ENCODE measurements around the gene ASCL4.
"Not testable (repeated sequence)": the region's sequence is repeated elsewhere in the genome, so short reads cannot be mapped to it uniquely, and the experiment has no call there.

ASCL4 gene, protein sequence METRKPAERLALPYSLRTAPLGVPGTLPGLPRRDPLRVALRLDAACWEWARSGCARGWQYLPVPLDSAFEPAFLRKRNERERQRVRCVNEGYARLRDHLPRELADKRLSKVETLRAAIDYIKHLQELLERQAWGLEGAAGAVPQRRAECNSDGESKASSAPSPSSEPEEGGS

DNA sequence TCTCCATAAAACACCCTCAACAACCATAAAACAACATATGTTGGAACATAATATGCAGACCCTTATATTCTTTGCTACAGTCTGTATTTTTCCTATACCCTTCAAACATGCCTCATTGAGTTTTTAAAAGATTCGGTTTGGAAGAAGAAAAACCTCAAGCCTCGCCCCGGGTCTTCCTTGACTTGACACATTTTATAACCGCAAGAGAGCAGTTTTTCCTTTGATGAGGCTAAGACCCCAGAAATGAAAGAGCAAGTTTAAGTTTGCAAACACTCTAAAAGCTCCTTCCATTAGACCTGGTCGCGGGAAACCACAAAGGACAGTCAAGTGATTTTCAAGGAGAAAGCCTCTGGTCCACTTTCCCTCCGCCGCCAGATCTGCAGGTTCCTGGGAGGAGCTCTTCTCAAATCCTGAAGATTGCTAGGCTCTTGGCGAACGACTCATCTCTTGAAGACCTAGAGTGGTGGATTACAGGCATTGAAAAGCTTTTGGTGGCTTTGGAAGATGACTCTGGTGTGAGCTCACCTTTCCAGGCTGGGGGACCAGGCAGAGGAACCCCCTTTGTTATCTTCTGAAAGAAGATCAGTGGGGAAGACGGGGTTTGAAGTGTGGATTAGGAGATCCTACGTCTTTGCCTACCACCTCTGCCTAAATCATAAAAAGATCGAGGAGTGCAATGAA is at the start of gene ASCL4:
Gene ASCL4, plus strand, starts transcription at position 356 of the 681 bp plus-strand sequence. CDS start 515 bp downstream, outside the sequence.
- no peak for DNase-seq

DNA sequence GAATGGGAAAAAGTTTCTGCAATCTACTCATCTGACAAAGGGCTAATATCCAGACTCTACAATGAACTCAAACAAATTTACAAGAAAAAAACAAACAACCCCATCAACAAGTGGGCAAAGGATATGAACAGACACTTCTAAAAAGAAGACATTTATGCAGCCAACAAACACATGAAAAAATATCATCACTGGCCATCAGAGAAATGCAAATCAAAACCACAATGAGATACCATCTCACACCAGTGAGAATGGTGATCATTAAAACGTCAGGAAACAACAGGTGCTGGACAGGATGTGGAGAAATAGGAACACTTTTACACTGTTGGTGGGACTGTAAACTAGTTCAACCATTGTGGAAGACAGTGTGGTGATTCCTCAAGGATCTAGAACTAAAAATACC is 47.2 kb upstream of the ASCL4 start:
- DNase-seq: not testable (repeated sequence)

DNA sequence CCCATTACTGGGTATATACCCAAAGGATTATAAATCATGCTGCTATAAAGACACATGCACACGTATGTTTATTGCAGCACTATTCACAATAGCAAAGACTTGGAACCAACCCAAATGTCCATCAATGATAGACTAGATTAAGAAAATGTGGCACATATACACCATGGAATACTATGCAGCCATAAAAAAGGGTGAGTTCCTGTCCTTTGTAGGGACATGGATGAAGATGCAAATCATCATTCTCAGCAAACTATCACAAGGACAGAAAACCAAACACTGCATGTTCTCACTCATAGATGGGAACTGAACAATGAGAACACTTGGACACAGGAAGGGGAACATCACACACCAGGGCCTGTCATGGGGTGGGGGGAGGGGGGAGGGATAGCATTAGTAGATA is 46.8 kb upstream of the ASCL4 start:
- DNase-seq: not testable (repeated sequence)

DNA sequence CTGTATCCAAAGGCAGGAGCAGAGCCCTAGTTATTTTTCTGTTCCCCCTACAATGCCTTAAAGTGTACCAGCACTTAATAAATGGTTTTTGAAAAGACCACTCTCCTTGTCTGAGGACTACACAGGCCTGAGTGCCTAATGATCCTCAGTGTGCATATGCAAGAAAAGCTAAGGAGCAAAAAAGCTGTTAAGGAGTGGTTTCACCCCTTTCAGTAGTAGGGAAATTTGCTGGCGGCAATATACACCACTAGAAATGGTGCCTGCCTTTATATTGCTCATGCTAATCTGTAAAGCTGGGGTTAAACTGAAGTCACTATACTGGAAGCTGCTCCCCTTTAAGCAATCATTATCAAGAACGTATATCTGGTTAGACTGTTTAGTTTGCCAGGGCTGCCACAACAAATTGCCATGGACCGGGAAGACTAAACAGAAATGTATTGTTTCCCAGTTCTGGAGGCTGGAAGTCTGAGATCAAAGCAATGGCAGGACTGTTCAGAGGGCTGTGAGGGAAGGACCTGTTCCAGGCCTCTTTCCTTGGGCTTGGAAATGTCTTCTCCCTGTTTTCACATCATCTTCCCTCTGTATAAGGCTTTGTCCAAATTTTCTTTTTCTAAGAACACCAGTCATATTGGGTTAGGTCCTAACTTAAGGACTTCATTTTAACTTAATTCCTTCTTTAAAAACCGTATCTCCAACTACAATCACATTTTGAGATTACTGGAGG is 43.7 kb upstream of the ASCL4 start:
- no peak for DNase-seq

DNA sequence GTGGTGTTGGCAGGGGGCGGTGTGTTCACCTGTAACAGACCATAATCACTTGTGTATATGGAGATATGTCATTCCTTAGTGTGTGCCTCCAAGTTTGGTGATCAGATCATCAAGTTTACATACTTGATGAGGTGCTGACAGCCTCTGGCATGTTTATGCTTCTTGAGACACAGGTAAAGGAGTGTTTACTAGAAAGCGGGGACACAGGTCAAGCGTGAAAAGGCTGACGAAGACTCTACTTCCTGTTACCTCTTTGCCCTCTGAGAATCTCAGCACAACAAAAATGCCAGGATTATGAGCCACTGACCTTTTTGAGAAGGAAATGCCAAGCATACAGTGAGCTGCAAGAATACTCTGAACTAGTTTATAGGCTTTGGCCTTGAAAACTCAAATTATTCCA is 43.1 kb upstream of the ASCL4 start:
- DNase-seq: no peak

DNA sequence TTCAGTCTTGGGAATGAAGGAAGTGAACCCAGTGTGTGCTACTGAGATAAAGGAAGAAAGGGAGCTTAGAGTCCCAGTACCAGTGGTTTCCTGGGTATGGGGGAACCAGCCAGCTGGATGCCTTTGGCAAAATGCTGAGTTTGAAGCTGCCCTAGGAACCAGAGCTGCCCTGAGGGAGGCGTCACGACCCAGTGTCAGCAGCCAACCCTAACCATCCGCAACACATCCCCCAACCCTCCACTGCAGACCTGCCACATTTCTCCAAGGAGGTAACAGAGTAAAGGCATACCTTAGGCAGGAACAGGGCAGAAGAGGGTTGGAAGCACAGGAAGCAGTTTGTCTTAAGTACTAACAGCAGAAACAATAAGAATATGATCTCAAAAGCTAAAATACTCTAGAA is 42.1 kb upstream of the ASCL4 start:
- no peak for DNase-seq

DNA sequence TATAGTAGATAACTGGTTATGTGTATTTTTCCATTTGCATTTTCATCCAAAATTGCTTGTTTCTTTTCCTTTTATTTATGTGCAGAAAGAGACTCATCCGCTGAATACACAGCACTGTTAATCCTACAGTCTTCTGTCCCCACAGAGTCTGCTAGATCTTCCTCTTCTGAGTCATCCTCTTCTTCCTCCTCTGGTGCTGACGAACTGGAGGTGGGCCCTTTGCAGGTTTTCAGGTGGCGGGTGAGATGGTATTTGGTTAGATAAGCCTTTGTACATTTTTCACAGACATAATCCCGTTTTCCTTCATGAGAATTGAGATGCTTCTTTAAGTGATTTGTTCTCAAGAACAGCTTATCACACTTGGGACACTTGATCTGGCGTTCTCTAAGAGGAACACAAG is 40.4 kb upstream of the ASCL4 start:
- DNase-seq: no peak

DNA sequence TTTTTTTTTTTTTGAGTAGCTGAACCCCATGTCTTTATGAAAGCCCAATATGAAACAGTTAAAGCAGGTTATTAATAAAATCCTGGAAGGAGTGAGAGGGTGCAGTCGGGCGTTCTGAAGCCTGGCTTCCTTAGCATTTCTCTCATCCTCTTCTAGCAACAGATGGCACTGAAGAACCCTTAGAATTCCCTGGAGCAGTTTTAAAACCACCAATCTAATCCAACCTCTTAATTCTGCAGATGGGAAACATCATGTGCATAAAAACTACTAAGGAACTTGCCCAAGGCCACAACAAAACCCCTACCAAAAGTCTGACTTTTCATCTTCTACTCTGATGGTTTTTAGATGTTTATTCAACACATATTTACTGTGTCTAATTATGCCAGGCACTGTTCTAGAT is 38.7 kb upstream of the ASCL4 start:
- DNase-seq: no peak

DNA sequence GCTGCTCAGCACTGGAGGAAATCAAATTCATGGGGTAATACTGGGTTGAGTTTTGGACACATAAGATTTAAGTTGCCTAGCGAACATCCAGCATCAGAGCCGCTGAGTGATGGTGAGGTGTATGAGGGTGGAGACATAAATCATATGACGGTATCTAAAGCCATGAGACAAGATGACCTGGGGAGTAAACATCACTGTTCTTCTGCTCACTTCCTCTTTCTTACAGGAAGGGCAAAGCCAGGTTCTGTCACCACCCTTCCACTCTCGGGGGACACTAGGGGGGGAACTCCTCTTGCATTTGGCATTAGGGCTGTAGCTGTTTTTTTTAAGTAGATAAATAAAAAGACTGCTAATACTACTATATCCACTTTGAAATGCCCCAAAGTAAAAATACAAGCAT is 37.6 kb upstream of the ASCL4 start:
- DNase-seq: peak; percentile 39

DNA sequence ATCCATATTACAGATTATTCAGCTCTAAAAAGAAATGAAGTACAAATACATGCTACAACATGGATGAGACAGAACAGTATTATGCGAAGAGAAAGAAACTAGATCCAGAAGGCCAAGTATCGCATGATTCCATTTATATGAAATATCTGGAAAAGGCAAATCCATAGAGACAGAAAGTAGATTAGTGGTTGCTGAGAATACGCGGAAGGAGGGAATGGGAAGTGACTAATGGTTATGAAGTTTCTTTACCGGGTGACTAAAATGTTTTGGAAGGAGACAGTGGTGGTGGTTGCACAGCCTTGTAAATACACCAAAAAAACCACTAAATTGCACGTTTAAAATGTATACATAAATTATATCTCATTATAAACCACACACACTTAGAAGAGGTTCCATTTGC is 26.0 kb upstream of the ASCL4 start:
- DNase-seq: no peak

DNA sequence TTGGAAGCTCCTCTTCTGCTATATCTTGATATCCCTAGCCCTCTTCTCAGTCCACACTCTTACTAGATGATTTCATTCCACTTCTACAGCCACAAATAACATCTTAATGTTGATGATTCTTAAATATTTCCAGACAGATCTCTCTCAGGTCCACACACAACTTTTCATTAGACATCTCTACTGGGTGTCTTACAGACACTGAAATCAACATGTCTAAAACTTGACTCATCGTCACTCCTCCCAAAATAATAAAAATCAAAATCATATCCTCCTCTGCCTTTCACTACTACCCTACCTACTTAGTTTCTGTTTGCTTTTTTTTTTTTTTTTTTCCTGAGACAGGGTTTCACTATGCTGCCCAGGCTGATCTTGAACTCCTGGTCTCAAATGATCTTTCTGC is 25.4 kb upstream of the ASCL4 start:
- DNase-seq: no peak

DNA sequence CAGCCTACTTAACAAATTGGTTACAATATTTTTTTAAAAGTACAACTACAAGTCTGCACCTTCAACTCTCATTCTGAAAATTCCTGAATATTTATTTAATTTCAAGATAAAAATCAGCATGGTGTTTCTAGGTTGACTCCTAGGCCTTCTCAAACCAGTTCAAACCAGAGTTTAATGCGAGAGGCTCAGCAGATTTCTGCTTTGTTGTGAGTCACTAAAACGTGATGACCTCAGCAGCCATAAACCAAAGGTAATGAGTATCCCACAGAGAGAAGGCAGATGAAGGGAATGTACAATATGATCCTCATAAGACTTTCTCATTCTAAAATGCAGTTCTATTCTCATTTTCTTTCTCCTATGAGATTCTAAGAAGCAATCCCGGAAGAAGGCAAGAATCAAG is 15.1 kb upstream of the ASCL4 start:
- peak; percentile 88 for DNase-seq

DNA sequence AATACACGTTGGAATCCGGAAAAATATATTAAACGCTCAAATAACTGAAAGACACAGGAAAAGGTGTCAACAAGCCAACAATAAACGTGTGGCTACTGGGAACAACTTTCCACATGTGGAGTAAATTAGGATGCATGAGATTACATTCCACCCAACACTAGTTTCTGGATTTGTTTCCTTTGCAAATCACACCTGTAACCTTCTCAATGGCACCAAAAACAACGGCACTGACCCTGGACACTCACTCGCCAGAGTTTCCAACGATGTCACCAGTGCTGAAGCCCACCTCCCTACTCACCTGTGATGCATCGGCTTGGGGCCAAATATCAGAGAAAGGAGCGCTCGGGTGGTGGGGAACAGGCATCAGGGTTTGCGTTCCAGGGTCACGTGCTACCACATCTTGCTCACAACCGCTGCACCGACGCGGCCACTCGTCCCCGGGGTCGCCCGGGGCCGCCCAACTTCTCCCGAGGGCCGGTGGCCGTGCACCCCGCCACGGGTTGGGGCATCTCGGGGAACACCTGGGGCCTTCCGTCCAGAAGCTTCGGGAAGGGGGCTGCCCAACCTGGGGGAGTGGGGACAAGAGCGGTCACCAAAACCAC is 14.2 kb upstream of the ASCL4 start:
- DNase-seq: peak; percentile 43

DNA sequence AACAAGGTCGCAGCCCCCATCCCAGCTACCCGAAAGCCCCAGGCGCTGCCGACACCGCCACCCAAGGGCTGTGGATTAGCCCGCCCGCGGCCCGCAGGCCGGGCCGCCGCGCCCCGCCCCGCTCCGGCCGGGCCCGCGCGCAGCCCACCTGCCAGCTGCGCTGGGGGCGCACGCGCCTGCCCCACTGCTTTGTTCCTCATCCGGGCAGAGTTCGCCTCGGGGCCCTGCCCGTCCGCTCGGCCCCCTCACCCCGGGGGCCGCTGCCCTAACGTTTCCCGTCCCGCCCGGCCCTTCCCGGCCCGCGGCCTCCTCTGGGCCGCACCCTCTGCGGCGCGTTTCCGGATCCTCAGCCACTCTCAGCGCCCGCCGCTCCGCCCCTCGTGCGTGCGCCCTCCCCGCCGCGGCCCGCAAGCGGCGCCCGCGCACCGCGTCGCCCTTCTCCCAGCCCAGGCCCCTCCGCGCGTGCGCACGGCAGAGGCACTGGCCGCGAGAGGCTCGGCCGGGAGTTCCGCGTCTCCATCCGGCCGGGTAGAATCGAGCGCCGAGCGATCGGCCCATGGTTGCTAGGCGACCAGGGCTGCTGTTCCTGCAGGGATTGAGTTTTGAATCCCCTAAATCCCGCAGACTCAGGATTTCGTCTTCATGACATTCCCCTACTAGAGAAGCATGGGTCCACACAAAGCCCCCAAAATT is 13.5 kb upstream of the ASCL4 start, which contains the start of gene PRDM4:
Gene PRDM4, minus strand, starts transcription at position 329 of the 693 bp plus-strand sequence. CDS start 622 bp downstream, outside the sequence.
- DNase-seq: peak; percentile 97

DNA sequence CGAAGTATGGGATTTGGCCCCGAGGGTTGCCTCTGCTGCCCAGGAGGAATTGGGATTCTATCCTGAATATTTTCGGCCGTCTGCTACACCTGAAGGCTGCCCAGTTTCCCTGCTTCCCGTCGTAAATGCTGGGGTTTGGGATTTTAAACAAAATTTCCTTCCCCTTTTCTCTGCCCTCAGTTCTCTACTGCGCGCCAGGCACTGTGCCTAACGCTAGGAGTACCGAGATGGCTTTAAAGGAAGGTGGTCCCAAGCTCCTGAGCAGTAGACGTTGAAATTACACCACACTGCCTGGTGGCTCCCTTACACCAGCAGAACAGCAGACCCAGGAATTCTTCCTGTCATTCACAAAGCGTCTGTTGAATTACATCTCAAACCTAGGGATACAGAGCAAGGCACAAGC is 13.0 kb upstream of the ASCL4 start:
- DNase-seq: peak; percentile 26

DNA sequence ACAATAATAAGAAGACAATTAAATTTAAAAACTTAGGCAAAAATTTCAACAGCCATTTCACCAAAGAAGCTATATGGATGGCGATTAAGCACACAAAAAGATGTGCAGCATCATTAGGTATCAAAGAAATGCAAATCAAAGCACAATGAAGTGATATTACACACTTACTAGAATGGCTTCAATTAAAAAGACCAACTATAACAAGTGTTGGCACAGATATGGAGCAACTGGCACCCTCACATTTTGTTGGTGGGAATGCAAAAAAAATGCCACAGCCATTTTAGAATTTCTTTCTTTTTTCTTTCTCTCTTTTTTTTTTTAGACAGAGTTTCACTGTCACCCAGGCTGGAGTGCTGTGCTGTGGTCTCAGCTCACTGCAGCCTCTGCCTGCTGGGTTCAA is 11.6 kb upstream of the ASCL4 start:
- no peak for DNase-seq

DNA sequence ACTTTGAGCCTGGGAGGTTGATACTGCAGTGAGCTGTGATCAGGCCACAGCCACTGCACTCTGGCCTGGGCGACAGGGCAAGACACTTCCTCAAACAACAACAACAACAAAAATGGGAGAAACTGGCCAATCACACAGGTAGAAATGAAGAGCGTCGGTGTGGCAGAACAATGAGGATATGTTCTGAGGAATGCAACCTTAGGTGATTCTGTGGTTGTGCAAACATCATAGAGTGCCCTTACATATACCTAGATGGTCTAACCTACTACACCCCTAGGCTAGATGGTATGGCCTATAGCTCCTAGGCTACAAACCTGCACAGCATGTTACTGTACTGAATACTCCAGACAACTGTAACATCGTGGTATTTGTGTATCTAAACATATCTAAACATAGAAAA is 9.9 kb upstream of the ASCL4 start:
- no peak for DNase-seq

DNA sequence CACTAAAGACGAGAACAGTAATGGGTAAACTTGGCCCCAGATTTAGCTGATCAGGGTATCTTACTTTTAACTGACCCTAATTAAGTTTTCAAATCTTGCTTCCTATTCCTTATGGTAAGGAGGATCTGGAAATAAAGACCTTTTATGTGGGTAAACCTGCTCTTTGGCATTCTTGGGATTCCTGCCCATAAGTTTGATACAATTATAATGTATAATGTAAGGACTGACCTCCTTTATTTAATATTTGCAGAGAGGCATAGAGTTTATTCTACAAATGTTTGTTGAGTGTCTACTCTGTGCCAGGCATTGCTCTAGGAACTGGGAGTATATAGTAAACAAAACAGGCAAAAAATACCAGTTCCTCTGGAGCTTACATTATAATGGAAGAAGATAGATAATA is 9.2 kb upstream of the ASCL4 start:
- no peak for DNase-seq

DNA sequence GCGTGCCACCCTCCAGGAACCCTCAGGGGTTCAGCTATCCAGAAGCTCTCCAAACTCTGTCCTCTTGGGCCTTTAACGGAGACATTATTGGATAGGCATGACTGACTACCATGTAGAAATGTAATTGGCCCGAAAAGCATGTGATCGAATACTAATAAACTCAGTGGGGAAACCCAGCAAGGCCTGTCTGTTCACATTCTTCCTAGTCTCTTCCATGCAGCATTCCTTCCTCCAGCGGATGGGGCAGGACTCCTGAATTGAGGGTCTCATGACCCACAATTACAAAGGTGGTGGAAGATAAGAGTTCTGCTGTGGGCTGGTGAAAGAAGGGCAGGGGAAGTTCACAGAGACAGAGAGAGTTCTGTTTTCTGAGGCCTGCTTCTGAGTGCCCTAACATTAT is 7.0 kb upstream of the ASCL4 start:
- no peak for DNase-seq

DNA sequence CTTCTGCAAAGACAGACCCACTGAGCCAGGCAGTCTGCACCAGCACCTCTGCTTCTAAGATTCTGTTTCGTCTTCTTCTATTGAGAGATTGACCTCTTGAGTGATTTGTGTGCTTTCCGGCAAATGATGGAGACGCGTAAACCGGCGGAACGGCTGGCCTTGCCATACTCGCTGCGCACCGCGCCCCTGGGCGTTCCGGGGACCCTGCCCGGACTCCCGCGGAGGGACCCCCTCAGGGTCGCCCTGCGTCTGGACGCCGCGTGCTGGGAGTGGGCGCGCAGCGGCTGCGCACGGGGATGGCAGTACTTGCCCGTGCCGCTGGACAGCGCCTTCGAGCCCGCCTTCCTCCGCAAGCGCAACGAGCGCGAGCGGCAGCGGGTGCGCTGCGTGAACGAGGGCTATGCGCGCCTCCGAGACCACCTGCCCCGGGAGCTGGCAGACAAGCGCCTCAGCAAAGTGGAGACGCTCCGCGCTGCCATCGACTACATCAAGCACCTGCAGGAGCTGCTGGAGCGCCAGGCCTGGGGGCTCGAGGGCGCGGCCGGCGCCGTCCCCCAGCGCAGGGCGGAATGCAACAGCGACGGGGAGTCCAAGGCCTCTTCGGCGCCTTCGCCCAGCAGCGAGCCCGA is 703 bp downstream of the ASCL4 start:
- no peak for DNase-seq

DNA sequence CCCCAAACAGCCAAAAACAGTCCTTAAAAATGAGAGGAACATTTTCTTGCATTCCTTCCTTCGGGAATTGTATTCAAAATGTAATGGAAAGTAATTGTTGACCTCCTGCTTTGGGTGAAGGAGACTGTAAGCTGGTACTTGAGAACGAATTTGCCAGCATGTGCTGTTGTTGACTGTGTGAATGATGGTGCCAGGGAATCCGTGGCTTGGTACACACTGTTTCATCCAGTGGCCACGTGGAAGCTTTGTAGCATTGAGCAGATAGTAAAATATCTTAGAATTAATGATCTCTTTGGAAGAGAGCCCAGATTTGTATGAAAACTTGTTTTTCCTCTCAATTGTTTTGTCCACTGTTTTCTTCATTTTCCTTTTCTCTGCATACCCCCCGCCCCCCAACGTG is 1.7 kb downstream of the ASCL4 start:
- DNase-seq: no peak

DNA sequence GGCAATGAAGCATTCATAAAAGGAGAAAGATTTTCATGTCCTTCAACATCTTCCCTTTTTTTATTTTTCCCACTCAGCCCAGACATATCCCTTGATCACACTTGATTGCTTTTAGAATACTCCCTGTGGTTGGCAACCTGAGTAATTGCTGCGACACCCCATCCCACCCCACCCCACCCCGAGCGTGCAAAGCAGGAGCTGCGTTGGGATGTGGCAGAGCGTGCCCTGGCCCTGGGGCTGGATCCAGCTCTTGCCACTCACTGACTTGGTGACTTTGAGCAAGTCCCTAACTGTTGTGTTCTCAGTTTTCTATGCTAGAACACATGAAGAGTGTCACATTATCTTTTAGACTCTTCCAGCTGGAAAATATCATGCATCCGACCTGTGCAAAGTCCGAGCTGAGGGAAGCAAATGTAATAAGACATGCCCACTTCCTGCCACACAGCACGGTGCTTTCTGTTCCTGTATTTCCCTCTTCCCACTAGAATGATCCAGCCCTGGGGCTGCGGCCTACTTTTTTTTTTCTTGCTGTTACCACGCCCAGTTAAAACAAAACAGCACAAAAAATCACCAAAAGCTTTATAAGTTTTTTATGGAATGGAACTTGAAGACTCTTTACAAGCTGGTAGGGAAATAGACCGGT is 4.0 kb downstream of the ASCL4 start:
- DNase-seq: peak; percentile 9
